Adrenal gland (tissue), 5 donors: ENCODE measurements around the gene RASIP1.
"Not testable (repeated sequence)": the region's sequence is repeated elsewhere in the genome, so short reads cannot be mapped to it uniquely, and the experiment has no call there.

ENCODE experiments used
- CTCF ChIP-seq, 6 experiments: fragments of 450-650 bp in 4 of 6; fragments of 200-600 bp in 2 of 6; sonication (generic) in 1 of 6; IDR thresholded peaks; 1 replicate in 5 of 6; 2 replicates in 1 of 6; pipeline versions ENCODE4 v1.5.1 to v1.8.0; 2016 to 2021; ENCODE audit warnings: antibody characterized with exemption in 6 of 6, mild to moderate bottlenecking in 2 of 6, moderate library complexity in 1 of 6
- POLR2A ChIP-seq, 2 donors: fragments of 450-650 bp; IDR thresholded peaks; one replicate each; pipeline ENCODE4 v1.6.1; 2017; ENCODE audit warnings: antibody characterized with exemption in 2 of 2, mild to moderate bottlenecking in 2 of 2, moderate library complexity in 1 of 2
- donor health status: DM: no; HTN: no; CAD: no.

- not testable (repeated sequence) for TF ChIP-seq CTCF, POLR2A (IDR thresholded peaks at IDR 0.05)
Measured at GRCh38 chr19:48686637-48687036, 53.8 kb downstream of the RASIP1 start.
